Brain pericyte (primary cell): Measurements from ENCODE around the gene OGT.
"Not testable (repeated sequence)": the region's sequence is repeated elsewhere in the genome, so short reads cannot be mapped to it uniquely, and the experiment has no call there.

ENCODE experiments used
- DNase-seq: peaks from one replicate; pipeline ENCODE4 v3.0.0-alpha.2; 2012; ENCODE audit warnings: low read depth, low spot score

Gene OGT

GRCh38 chrX:71581210-71581609, 48.3 kb downstream of the OGT start:
- no peak for DNase-seq

DNA sequence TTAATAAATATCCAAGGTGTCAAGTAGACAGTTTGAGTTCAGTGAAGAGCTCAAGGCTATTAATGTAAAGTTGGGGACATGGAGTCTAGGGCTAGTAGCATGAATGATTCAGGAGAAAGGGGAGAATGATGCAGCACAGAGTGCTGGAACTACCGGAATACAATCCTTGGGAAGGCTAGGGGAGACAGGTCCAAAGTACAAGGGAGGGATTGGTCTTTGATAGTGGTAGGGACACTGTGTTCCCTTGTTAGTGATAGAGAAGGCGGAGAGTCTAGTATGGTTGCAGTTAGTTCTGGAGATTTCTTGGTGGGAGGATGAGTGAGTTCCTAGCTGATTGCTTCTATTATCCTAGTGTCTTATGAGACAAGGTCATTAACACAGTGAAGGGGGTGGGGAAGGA, 54.0 kb downstream of the OGT start:
- DNase-seq = no peak

DNA sequence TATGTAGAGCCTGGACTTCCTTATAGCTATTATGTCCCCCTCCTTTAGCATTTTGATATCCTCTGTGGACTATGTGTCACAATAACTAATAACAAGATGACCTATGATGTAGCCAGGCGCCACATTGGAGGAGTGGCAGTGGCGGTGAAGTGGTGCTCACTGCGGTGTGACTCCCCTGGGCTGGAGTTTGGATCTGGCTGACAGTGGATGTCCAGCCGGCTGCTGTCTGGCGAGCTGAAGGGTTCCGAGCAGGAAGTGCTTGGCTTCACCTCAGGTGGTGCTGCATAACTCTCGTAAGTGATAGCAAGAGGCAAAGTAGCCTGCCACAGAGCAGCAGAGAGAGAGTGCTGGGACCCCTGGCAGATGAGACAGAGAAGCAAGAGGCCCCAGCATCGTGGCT, 60.3 kb downstream of the OGT start:
- not testable (repeated sequence) for DNase-seq

DNA sequence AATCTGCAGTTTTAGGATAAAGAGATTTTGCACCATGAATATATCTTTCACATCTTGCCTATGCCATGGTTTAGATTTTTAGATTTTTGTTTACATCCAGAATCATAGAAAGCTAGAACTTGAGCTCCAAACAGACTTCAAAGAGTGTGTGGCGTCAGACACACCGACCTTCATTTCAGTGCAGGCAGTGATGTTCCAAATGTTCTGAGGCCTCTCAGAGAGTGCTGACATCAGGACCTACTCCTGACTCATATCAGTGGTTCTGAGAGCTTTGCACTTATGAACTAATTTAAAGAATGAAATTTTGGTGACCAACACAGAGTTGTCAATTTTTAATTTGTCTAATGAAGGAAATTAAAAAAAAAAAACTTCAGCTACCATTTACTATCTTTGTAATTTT, 67.1 kb downstream of the OGT start:
- no peak for DNase-seq

DNA sequence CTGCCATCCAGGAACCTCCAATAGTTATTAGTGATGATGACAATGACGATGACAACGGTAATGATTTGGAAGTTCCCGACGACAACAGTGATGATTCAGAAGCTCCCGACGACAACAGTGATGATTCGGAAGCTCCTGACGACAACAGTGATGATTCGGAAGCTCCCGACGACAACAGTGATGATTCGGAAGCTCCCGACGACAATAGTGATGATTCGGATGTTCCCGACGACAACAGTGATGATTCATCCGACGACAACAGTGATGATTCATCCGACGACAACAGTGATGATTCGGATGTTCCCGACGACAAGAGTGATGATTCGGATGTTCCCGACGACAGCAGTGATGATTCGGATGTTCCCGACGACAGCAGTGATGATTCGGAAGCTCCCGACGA, 70.7 kb downstream of the OGT start:
- no peak for DNase-seq

GRCh38 chrX:71604141-71604540, 71.2 kb downstream of the OGT start:
- no peak for DNase-seq

DNA sequence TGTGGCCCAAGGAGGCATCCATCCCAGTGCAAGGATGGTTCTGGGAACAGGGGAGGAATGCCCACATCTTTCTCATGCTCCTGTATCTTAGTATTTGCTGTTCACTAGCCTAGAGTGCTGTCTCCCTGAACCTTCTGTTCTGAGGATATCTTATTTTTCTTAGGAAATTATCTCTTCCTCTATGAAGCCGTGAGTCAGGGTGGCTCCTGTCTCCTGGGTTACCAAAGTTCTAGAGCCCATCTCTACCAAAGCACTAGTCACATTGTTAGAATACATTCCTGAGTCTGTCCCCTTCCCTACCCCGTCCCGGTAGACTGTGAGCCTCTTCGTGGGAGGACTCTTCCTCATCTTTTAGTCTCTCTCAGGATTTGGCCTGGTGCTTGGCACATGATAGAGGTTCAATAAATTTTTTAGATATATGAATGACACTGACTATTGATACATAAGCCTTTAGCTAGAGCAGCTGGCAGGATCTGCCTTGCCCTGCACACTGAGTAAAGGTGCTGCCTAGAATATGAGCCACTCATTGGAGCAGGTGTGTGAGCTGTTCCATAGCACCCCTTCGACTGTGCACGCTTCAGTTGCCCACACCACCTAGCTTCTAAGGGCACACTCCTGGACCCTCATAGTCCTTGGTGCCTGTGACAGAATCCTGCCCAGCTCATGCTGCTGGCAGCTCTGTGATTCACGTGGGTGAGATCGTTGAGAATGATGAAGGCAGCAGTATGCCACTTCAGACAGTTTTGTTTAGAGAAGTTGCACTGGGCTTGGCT, 72.1 kb downstream of the OGT start:
- DNase-seq = no peak

GRCh38 chrX:71606536-71607216, 73.8 kb downstream of the OGT start:
- DNase-seq = no peak

DNA sequence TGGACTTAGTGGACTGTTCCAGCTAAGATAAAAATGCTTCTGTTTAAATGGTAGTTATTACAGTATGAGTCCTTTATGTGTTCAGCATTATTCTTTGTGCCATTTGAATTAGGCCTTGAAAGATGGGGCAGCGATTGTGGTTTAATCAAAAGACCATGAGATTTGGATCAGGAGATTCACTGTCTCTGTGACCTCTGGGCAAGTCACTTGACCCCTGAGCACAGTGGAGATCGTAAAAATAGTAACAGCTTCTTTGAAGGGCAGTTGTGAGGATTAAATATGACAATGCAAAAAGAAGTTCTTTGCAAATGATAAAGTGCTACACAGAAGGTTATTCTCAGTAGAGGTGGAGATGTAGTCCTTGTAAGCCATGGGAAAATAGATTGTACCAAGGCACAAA, 74.6 kb downstream of the OGT start:
- no peak for DNase-seq

DNA sequence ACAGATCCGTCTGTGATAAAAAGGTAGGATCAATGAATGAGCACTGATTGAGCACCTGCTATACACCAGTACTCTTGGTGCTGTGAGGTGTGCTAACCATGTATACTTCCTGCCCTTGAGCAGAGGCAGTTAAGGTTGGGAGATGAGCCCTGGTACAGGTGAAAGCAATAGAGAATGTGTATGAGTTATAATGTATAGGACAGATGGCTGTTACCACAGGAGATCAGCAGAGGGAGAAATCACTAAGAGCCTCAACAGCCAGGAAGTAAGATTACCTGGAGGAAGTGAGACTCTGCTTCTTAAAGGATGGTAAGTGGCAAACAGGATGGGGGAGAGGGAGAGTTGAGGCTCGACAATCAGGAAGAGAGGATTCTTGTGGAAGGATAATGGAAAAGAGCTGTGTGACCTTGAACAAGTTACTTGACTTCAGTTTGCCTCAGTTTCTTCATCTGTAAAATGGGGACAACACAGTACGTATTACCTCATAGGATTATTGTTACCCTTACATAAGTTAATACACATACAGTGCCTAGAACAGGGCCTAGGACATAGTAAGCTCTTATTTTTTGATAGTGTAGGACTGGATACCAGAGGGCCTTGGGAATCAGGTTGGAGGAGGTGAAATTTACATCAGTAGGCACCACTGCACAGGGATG, 76.3 kb downstream of the OGT start:
- DNase-seq = no peak

- not testable (repeated sequence) for DNase-seq
Observed at GRCh38 chrX:71611736-71612135, 78.8 kb downstream of the OGT start.

- no peak for DNase-seq
Observed at GRCh38 chrX:71612256-71612655, 79.4 kb downstream of the OGT start.

- DNase-seq = no peak
Observed at GRCh38 chrX:71615056-71615455, 82.2 kb downstream of the OGT start.

GRCh38 chrX:71615954-71616353, 83.0 kb downstream of the OGT start:
- no peak for DNase-seq

DNA sequence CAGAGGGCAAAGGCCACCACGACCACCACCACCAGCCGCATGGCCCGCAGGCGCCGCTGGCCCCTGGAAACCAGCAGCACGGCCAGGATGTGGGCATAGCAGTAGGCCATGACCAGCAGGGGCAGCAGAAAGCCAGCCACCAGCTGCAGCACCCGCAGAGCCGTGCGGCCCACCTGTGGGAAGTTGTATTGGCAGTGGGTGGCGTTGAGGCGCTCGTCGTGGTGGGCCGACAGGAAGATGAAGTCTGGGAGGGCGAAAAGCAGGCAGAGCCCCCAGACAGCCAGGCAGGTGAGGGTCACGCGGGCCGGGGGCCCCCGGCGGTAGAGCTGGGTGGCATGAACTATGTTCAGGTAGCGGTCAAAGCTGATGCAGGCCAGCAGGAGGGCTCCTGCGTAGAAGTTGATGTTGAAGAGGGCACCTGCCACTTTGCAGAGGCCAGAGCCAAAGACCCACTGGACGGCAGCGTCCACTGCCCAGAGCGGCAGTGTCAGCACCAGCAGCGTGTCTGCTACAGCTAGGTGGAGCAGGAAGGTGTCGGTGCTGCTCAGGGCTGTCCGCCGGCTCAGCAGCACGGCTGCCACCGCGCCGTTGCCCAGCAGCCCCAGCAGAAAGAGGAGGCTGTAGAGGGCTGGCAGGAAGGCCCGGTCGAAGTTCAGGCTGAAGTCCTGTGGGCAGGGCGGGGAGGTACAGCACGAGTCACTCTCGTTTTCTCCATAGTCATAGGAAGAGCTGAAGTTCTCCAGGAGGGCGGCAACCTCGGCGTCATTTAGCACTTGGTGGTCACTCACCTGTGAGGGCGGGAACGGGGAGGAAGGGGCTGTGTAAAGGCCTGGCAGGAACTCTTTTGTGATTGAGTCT, 84.0 kb downstream of the OGT start:
- no peak for DNase-seq

DNA sequence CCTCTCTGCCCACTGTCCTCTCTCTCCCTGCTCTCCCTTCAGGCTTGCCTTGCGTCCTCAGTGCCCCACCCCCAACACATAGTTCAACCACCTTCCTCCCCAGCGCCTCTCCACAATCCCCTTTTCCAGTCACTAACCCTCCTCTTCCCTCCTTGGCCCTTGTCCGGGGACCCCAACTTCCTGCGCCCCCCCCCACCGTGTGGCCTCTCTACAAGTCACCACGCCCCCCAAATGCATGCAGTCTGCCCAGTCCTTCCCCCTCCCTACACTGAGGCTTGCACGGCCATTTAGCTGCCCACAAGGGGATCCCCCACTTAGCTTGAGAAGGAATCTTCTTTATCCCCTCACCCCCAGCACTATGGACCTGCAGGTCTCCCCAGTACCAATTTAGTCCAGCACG, 84.8 kb downstream of the OGT start:
- DNase-seq = no peak

DNA sequence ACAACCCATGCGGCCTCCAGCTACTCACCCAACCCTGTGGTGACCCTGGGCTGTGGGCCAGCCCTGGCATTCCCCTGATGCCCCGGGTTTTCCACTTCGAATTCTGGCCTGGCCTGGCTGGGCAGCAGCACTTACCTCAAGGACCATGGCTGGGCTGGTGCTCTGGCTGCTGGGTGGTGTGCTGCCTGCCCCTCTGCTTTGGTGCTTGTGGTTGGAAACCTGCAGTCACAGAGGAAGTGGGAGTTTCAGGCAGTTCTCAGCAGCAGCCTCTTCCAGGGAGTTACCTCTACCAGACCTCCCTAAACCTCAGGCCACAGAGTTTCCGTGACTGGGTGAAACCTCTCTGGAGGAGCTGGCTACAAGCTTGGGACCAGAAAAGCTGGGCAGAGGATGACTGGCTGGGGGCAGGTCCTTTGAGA, 85.4 kb downstream of the OGT start, which contains the start of gene CXCR3:
Gene CXCR3, minus strand, starts transcription at position 209 of the 419 bp plus-strand sequence. Its CDS starts 62 bp downstream, at position 147.
- no peak for DNase-seq

GRCh38 chrX:71618787-71619186, 85.9 kb downstream of the OGT start:
- DNase-seq = no peak

- no peak for DNase-seq
Observed at GRCh38 chrX:71619193-71619592, 86.3 kb downstream of the OGT start.

DNA sequence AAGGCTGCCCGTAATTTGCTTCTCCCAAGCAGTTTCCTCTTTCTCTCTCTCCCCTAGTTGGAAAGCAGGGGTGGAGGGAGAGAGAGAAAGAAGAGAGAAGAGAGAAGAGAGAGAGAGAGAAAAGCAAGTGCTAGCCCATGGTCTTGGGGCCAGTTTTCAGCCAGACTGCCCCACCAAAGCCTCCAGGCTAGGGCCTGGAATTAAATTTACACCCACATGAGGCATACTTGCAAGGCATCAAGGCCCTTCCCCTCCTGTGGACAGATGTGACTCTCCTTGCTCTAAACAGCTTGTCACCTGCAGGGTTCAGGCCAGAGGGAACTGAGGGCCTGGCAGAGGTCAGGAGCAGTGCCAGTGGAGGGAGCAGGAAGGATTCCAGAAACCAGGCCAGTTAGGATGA, 87.1 kb downstream of the OGT start:
- no peak for DNase-seq

DNA sequence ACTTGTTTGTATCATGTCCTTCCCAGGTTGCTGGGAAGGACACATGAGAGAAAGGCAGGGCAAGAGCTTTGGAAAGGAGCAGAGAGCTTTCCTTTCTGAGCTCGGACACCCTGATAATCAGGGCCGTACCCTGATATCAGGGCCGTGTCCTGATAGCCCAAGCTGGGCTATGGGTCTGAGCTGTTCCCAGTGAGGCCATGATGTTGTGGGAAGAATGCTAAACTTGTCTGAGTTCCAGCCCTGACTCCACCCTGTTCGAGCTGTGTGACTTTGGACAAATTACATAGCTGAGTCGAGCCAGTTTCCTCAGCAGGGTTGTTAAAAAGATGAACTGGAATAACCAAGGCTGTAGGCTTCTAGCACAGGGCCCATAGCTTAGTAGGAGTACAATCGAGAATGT, 88.7 kb downstream of the OGT start:
- DNase-seq = no peak
